Measurements from ENCODE around the gene OPCML. TPM values are rescaled to one million over a fixed set of nuclear protein-coding genes. Genes with fewer than 3 reads are reported as not detected.

The OPCML gene
- total and polyA plus RNA-seq, 2 donors (not counting 1 experiment from before 2014, with no cell fraction given), result 0.99 to 2.8 TPM

- Histone ChIP-seq H3K4me1 (ENCODE audit: control insufficient read depth, extremely low read depth, insufficient read depth, low read length) (no peaks in the 10 kb centered on the region), H3K4me2 (ENCODE audit: extremely low read depth, insufficient read depth, low read length) (no peak overlapping the region), H3K36me3 (ENCODE audit: control insufficient read depth, insufficient read depth, low read length) (no peaks in the 10 kb centered on the region), H3K27ac (ENCODE audit: insufficient read depth, low read length) (no peak overlapping the region), H3K79me2 (ENCODE audit: control insufficient read depth, insufficient read depth, low read length) (no peaks in the 10 kb centered on the region), H3K4me3 (replicated peaks in 1 of 4; ENCODE audit: control extremely low read depth in 1 of 4, insufficient read depth in 1 of 4, low read depth in 3 of 4, low read length in 4 of 4) (no peak overlapping the region), H3K9ac (ENCODE audit: insufficient read depth, low read length) (no peak overlapping the region), H3K27me3 (ENCODE audit: control insufficient read depth, insufficient read depth, low read length) (no peaks in the 10 kb centered on the region), H3K9me3 (ENCODE audit: control insufficient read depth, insufficient read depth, low read depth, low read length) (no peaks in the 10 kb centered on the region), H2AFZ (ENCODE audit: low read length) (no peak overlapping the region), H4K20me1 (ENCODE audit: control insufficient read depth, extremely low read depth, insufficient read depth, low read length) (no peaks in the 10 kb centered on the region)
- peak; percentile 6 to 87 for DNase-seq (ENCODE audit: low read depth in 2 of 2)
- no peak for TF ChIP-seq CTCF (conservative IDR thresholded peaks at IDR 0.05 in 1 of 2, IDR thresholded peaks at IDR 0.05 in 1 of 2; ENCODE audit: low read depth in 1 of 2, low read length in 2 of 2)
- TF ChIP-seq EZH2 (IDR thresholded peaks at IDR 0.05; ENCODE audit: low read length, missing control alignments), result no peak
Measured at GRCh38 chr11:132427611-132428010, 1104.7 kb downstream of the OPCML start.

- H3K36me3 ChIP-seq (ENCODE audit: control insufficient read depth, insufficient read depth, low read length), result no peaks in the 10 kb centered on the region
- H2AFZ ChIP-seq (ENCODE audit: low read length), result no peak overlapping the region
- H3K9ac ChIP-seq (ENCODE audit: insufficient read depth, low read length), result no peak overlapping the region
- TF ChIP-seq CTCF (conservative IDR thresholded peaks at IDR 0.05 in 1 of 2, IDR thresholded peaks at IDR 0.05 in 1 of 2; ENCODE audit: low read depth in 1 of 2, low read length in 2 of 2) (no peak), EZH2 (IDR thresholded peaks at IDR 0.05; ENCODE audit: low read length, missing control alignments) (no peak)
- H3K27ac ChIP-seq (ENCODE audit: insufficient read depth, low read length), result no peak overlapping the region
- no peaks in the 10 kb centered on the region for H3K4me1 ChIP-seq (ENCODE audit: control insufficient read depth, extremely low read depth, insufficient read depth, low read length)
- no peak overlapping the region for H3K4me2 ChIP-seq (ENCODE audit: extremely low read depth, insufficient read depth, low read length)
- H3K27me3 ChIP-seq (ENCODE audit: control insufficient read depth, insufficient read depth, low read length), result no peaks in the 10 kb centered on the region
- no peak overlapping the region for H3K4me3 ChIP-seq (replicated peaks in 1 of 4; ENCODE audit: control extremely low read depth in 1 of 4, insufficient read depth in 1 of 4, low read depth in 3 of 4, low read length in 4 of 4)
- H4K20me1 ChIP-seq (ENCODE audit: control insufficient read depth, extremely low read depth, insufficient read depth, low read length), result no peaks in the 10 kb centered on the region
- H3K9me3 ChIP-seq (ENCODE audit: control insufficient read depth, insufficient read depth, low read depth, low read length), result no peaks in the 10 kb centered on the region
- no peaks in the 10 kb centered on the region for H3K79me2 ChIP-seq (ENCODE audit: control insufficient read depth, insufficient read depth, low read length)
- DNase-seq (ENCODE audit: low read depth in 2 of 2), result no peak
Measured at GRCh38 chr11:132424433-132424832, 1107.9 kb downstream of the OPCML start.

GRCh38 chr11:132423266-132423665 lies 1109.0 kb downstream of the OPCML start:
- Histone ChIP-seq H3K9me3 (ENCODE audit: control insufficient read depth, insufficient read depth, low read depth, low read length) (no peaks in the 10 kb centered on the region), H3K36me3 (ENCODE audit: control insufficient read depth, insufficient read depth, low read length) (no peaks in the 10 kb centered on the region), H3K4me1 (ENCODE audit: control insufficient read depth, extremely low read depth, insufficient read depth, low read length) (no peaks in the 10 kb centered on the region), H3K79me2 (ENCODE audit: control insufficient read depth, insufficient read depth, low read length) (no peaks in the 10 kb centered on the region), H3K4me3 (replicated peaks in 1 of 4; ENCODE audit: control extremely low read depth in 1 of 4, insufficient read depth in 1 of 4, low read depth in 3 of 4, low read length in 4 of 4) (no peak overlapping the region), H4K20me1 (ENCODE audit: control insufficient read depth, extremely low read depth, insufficient read depth, low read length) (no peaks in the 10 kb centered on the region), H3K4me2 (ENCODE audit: extremely low read depth, insufficient read depth, low read length) (no peak overlapping the region), H3K27me3 (ENCODE audit: control insufficient read depth, insufficient read depth, low read length) (no peaks in the 10 kb centered on the region), H3K27ac (ENCODE audit: insufficient read depth, low read length) (no peak overlapping the region), H2AFZ (ENCODE audit: low read length) (no peak overlapping the region), H3K9ac (ENCODE audit: insufficient read depth, low read length) (no peak overlapping the region)
- no peak for TF ChIP-seq CTCF (conservative IDR thresholded peaks at IDR 0.05 in 1 of 2, IDR thresholded peaks at IDR 0.05 in 1 of 2; ENCODE audit: low read depth in 1 of 2, low read length in 2 of 2)
- no peak for DNase-seq (ENCODE audit: low read depth in 2 of 2)
